Keratinocyte (primary cell): ENCODE data around the gene UBR2.

Source experiments
- EZH2 ChIP-seq: IDR thresholded peaks from one replicate; pipeline ENCODE4 v1.6.1; 2012; ENCODE audit warnings: inconsistent platforms, mild to moderate bottlenecking, low read length, moderate library complexity
- TF ChIP-seq, protein P1 (sequence below), 3 experiments: IDR thresholded peaks in 1 of 3; conservative IDR thresholded peaks in 1 of 3; optimal IDR thresholded peaks in 1 of 3; 2 replicates in 2 of 3; 3 replicates in 1 of 3; pipeline versions ENCODE3 to v1.5.1; 2011; ENCODE audit warnings: low read length in 3 of 3, mild to moderate bottlenecking in 3 of 3, moderate library complexity in 2 of 3, control low read depth in 1 of 3, inconsistent platforms in 1 of 3; ENCODE audit not compliant: insufficient read depth in 2 of 3; ENCODE audit errors: extremely low read depth in 1 of 3

DNA sequence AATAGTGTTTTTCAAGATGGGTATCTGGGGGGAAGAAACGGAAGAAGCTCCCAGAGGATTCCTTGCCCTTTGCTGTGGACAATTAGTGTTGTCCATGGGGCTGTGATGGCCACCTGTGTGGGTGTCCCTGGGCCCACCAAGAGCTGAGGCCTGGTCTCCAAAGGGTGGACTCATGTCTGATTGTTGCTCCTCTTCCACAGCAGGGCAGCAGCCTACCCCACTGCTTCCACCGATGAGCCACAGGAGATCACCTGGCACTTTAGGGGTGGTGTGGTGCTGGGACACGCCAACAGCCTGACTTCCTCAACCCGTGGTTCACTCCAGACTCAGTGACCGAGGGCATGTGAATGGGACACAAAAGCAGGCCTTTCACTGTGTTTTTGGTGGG, 133.4 kb downstream of the UBR2 start:
- TF ChIP-seq, protein P1, sequence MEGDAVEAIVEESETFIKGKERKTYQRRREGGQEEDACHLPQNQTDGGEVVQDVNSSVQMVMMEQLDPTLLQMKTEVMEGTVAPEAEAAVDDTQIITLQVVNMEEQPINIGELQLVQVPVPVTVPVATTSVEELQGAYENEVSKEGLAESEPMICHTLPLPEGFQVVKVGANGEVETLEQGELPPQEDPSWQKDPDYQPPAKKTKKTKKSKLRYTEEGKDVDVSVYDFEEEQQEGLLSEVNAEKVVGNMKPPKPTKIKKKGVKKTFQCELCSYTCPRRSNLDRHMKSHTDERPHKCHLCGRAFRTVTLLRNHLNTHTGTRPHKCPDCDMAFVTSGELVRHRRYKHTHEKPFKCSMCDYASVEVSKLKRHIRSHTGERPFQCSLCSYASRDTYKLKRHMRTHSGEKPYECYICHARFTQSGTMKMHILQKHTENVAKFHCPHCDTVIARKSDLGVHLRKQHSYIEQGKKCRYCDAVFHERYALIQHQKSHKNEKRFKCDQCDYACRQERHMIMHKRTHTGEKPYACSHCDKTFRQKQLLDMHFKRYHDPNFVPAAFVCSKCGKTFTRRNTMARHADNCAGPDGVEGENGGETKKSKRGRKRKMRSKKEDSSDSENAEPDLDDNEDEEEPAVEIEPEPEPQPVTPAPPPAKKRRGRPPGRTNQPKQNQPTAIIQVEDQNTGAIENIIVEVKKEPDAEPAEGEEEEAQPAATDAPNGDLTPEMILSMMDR (optimal IDR thresholded peaks at IDR 0.05 in 1 of 3, IDR thresholded peaks at IDR 0.05 in 1 of 3, conservative IDR thresholded peaks at IDR 0.05 in 1 of 3; ENCODE audit: extremely low read depth in 1 of 3, insufficient read depth in 2 of 3, low read length in 3 of 3): no peak
- TF ChIP-seq EZH2: no peak
